ENCODE results near the gene TMED1. TPM values are rescaled to one million over a fixed set of nuclear protein-coding genes. Genes with fewer than 3 reads are reported as not detected.

The TMED1 gene
- total and polyA plus RNA-seq, 2 of the 13 experiments (the other 11 are each of a cell fraction or from before 2014, with no cell fraction given): 48.3 to 51.8 TPM

- TF ChIP-seq DMTF1 (CRISPR knock-in tag; IDR thresholded peaks at IDR 0.05) (no peak), ZMAT5 (CRISPR knock-in tag; IDR thresholded peaks at IDR 0.05; ENCODE audit: borderline replicate concordance, low read depth) (no peak), TFE3 (CRISPR knock-in tag; IDR thresholded peaks at IDR 0.05) (no peak), CTCF (CRISPR knock-in tag; IDR thresholded peaks at IDR 0.05) (peak; percentile 18; the same call in 1 of the 2 replicates), ASH2L (IDR thresholded peaks at IDR 0.05; ENCODE audit: insufficient read length, low read depth, low read length) (no peak), GATA4 (IDR thresholded peaks at IDR 0.05; ENCODE audit: borderline replicate concordance, low read depth) (no peak), TCF12 (IDR thresholded peaks at IDR 0.05) (no peak), TCF12 (CRISPR knock-in tag; IDR thresholded peaks at IDR 0.05) (0 out of 2 replicates have a peak, but pooled peaks have one; percentile 44), ZFP1 (CRISPR knock-in tag; IDR thresholded peaks at IDR 0.05) (no peak), TOPORS (CRISPR knock-in tag; IDR thresholded peaks at IDR 0.05) (no peak), CEBPB (IDR thresholded peaks at IDR 0.05; ENCODE audit: borderline replicate concordance, low read depth, low read length) (no peak), EP300 (IDR thresholded peaks at IDR 0.05; ENCODE audit: low read depth in 2 of 2, low read length in 2 of 2) (no peak), EP300 (CRISPR knock-in tag; IDR thresholded peaks at IDR 0.05; ENCODE audit: borderline replicate concordance) (no peak), ZNF318 (CRISPR knock-in tag; IDR thresholded peaks at IDR 0.05) (0 out of 2 replicates have a peak, but pooled peaks have one; percentile 23), MIXL1 (CRISPR knock-in tag; IDR thresholded peaks at IDR 0.05) (no peak)
Measured at GRCh38 chr19:10835089-10835753, 791 bp downstream of the TMED1 start (continued).
